GM12864 (cell line): Measurements from ENCODE around the gene PDGFRB.

Experiments
- DNase-seq: peaks from one replicate; pipeline ENCODE4 v3.0.0-alpha.2; 2011; ENCODE audit warnings: low read depth
- H3K4me3 ChIP-seq: 2 replicates; pipeline ENCODE4 v1.5.1; 2011; ENCODE audit warnings: mild to moderate bottlenecking, low read depth, low read length, control low read depth
- TF ChIP-seq, protein P1 (sequence below): IDR thresholded peaks from 2 replicates; pipeline ENCODE4 v1.5.1; 2011; ENCODE audit warnings: low read depth, mild to moderate bottlenecking, moderate library complexity, low read length, control low read depth, inconsistent platforms; ENCODE audit errors: missing control alignments

Gene PDGFRB

DNA sequence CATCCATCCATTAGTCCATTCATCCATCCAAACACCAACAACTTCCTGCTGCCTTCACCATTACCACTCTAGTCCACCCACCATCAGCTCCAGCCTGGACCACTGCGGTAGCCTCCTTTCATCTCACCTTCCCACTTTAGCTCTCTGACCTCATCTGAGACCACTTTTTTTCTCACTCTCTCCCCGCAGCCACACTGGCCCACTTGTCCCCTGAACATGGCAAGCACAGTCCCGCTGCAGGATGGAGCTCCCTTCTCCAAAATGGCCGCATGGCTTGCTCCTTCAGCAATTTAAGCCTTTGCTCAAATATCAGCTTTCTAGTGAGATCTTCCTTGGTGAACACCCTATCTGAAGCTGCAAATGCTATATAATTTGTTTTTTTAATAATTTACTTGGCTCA lies 80.4 kb downstream of the PDGFRB start:
- TF ChIP-seq, protein P1, sequence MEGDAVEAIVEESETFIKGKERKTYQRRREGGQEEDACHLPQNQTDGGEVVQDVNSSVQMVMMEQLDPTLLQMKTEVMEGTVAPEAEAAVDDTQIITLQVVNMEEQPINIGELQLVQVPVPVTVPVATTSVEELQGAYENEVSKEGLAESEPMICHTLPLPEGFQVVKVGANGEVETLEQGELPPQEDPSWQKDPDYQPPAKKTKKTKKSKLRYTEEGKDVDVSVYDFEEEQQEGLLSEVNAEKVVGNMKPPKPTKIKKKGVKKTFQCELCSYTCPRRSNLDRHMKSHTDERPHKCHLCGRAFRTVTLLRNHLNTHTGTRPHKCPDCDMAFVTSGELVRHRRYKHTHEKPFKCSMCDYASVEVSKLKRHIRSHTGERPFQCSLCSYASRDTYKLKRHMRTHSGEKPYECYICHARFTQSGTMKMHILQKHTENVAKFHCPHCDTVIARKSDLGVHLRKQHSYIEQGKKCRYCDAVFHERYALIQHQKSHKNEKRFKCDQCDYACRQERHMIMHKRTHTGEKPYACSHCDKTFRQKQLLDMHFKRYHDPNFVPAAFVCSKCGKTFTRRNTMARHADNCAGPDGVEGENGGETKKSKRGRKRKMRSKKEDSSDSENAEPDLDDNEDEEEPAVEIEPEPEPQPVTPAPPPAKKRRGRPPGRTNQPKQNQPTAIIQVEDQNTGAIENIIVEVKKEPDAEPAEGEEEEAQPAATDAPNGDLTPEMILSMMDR, result no peak
- DNase-seq, result no peak
- H3K4me3 ChIP-seq, result no peak overlapping the region

DNA sequence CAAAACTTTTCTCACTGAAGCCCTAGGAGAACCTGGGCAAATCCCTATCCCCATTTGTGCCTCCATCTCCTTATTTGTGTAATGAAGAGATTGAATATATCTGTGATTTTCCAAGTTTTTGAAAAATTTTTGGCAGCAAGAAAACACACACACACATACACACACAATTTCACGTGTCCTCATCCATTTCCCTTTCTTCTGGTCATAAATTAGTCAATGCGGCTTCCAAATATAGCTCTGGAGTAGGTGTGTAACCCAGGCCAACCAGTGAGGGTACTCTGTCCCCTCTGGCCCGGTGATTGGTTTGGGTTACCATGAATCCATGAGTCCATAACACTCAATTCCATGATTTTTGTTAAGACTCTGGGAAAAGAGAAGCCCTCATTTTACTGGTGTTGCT lies 82.0 kb downstream of the PDGFRB start:
- TF ChIP-seq, protein P1, result no peak
- H3K4me3 ChIP-seq, result no peak overlapping the region
- DNase-seq, result no peak

DNA sequence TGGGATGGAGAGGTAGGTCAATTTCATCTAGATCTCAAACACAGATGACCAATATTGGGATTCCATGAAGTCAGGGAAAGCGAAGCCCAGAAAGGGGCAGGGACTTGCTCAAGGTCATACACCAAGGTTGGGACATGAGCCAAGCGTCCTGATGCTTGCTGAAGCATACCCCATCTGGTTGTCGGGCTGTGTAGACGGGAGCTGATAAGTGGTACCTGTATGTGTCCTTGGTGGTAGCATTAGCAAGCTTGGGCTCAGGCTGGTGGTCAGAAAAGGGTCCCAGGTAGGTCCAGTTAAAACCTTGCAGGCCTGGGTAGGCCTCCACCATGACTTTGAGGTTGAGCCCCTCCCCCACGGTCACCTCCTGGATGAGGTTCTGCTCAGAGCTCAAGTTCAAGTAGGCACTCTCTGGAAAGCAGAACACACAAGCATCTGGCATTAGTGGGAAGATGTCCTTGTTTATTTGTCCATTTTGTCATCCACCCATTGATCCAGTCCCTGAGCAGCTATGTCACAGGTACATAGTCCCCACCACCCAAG lies 82.5 kb downstream of the PDGFRB start:
- TF ChIP-seq, protein P1, result no peak
- no peak overlapping the region for H3K4me3 ChIP-seq
- DNase-seq, result no peak

DNA sequence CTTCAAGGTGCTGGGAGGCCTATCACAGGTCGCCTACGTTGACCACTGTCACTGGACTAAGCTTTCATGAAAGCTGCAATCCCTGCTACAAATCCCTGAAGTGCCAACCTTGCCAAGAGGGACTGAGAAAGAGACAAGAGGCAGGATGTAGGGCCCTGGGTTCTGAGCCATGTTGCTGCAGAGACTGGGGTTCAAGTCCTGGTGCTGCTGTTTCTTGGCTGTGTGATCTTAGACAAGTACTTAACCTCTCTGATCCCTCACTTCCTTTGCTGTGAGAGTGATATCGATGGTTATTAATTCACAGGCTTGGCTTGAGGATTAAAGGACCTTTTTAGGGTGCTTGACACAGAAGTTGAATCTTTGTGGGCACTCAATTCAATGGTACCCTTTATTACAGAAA lies 84.8 kb downstream of the PDGFRB start:
- TF ChIP-seq, protein P1, result no peak
- no peak for DNase-seq
- no peak overlapping the region for H3K4me3 ChIP-seq

DNA sequence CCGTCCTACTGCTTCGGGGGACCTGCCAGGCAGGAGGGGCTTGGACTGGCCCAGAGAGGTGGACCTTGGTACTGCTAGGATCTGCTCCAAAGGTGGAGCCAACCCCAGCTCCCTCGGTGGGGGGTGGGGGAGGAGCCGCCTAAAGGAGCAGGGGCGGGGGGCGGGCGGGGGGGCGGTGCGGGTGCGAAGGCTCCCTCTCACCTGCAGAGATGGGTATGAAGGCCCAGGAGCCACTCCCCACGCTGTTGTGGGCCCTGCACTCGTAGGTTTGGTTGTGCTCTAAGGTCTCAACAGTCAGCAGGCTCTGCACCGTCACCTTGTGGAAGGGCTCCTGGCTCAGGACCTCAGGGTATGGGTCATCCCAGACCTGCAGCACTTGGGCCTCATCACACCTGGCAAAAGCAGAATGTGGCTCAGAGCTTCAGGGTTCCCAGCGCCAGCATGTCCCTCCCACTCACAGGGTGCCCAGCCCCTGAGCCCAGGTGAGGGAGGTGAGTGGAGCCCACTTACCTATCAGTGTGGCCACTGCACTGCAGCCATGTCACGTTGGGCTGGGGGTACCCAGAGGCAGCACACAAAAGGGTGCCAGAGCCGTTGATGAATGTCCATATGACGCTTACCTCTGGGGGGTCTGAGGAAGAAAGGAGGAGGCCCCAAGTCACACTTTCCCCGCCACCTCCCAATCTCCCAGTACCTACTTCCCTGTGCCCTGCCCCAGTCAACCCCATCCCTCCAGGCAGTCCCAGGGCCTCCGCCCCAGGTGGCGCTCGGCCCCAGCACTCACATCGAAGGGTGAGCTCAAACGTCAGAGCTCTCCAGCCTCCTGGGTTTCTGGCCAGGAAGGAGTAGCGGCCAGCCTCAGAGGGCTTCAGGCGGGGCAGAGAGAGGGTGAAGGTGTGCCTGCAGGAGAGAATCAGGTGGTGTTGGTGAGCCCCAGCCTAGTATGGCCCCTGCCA lies 85.7 kb downstream of the PDGFRB start:
- TF ChIP-seq, protein P1, result no peak
- DNase-seq, result no peak
- H3K4me3 ChIP-seq, result no peak overlapping the region

DNA sequence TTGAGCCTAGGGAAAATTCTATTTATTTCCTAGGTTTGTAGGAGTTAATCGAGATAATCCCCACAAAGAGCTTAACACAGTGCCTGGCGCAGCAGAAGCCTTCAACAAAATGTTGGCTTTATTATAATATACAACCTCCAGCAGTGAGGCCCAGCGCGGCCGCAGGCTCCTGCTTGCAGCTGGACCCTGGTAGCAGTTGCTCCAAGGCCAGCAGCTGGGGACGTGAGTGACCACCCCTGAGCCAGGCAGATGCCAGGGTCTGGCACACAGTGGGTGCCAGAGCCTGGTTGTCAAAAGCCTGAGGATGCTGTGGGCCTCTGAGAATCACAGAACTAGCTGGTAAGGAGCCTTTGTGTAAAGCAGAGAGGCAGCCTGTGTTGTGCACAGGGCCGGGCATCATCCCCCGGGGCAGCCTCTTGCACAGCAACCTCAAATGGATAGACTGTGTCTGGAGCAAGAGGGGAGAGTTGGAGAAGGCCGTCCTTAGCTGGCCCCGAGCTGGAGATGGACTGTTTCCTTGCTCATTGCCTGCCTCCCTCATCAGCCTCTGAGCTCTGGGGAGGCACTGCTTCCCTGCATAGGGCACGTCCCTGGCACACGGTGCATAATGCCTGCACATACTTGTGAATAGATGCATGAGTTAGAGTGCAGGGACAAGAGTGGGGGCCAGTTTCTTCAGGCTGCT lies 86.5 kb downstream of the PDGFRB start:
- H3K4me3 ChIP-seq, result no peak overlapping the region
- DNase-seq, result no peak

More for the DNA sequence above, 86.5 kb downstream of the PDGFRB start:
- TF ChIP-seq, protein P1, result no peak
